Measurements from ENCODE around the gene CREB3L4.

Gene CREB3L4

GRCh38 chr1:153967107-153967999, at the start of gene CREB3L4:
TSS of gene CREB3L4 (plus strand) at chr1:153967902. CDS start at chr1:153968526, 624 bp downstream.
- peak; percentile 99 for DNase-seq

GRCh38 chr1:153919876-153920852, 47.5 kb upstream of the CREB3L4 start:
- no peak for DNase-seq

- DNase-seq: no peak
Observed at GRCh38 chr1:153921080-153921802, 46.5 kb upstream of the CREB3L4 start.

- peak; percentile 55 for DNase-seq
Observed at GRCh38 chr1:153921803-153922075, 46.0 kb upstream of the CREB3L4 start.

- peak; percentile 91 for DNase-seq
Observed at GRCh38 chr1:153922076-153922971, 45.4 kb upstream of the CREB3L4 start.

GRCh38 chr1:153922972-153923925, 44.5 kb upstream of the CREB3L4 start, which contains the start of gene GATAD2B:
TSS of gene GATAD2B (minus strand) at chr1:153922972. CDS start at chr1:153828347, 94,625 bp downstream.
- DNase-seq: peak; percentile 100

GRCh38 chr1:153926405-153926804, 41.3 kb upstream of the CREB3L4 start:
- DNase-seq: no peak

- no peak for DNase-seq
Observed at GRCh38 chr1:153928245-153928644, 39.5 kb upstream of the CREB3L4 start.

- no peak for DNase-seq
Observed at GRCh38 chr1:153928791-153929341, 38.8 kb upstream of the CREB3L4 start.

- no peak for DNase-seq
Observed at GRCh38 chr1:153929426-153929825, 38.3 kb upstream of the CREB3L4 start.

GRCh38 chr1:153929981-153930948, 37.4 kb upstream of the CREB3L4 start:
- peak; percentile 22 for DNase-seq

- no peak for DNase-seq
Observed at GRCh38 chr1:153932156-153933131, 35.3 kb upstream of the CREB3L4 start.

GRCh38 chr1:153933430-153933829, 34.3 kb upstream of the CREB3L4 start:
- DNase-seq: no peak

GRCh38 chr1:153933955-153934354, 33.7 kb upstream of the CREB3L4 start:
- DNase-seq: no peak

GRCh38 chr1:153934746-153935145, 33.0 kb upstream of the CREB3L4 start:
- DNase-seq: no peak

GRCh38 chr1:153936011-153936802, 31.5 kb upstream of the CREB3L4 start:
- DNase-seq: no peak

GRCh38 chr1:153937331-153937730, 30.4 kb upstream of the CREB3L4 start:
- DNase-seq: no peak
